Neural cell (in vitro differentiated cells): Measurements from ENCODE around the gene CYP4X1. TPM values are rescaled to one million over a fixed set of nuclear protein-coding genes. Genes with fewer than 3 reads are reported as not detected.
"Not testable (repeated sequence)": the region's sequence is repeated elsewhere in the genome, so short reads cannot be mapped to it uniquely, and the experiment has no call there.

Source experiments
- H2AFZ ChIP-seq: fragments of 200-600, 300-800 bp; sonication (generic), shearing (Covaris generic); 2 replicates; pipeline ENCODE4 v1.6.0; 2014; ENCODE audit warnings: low read depth, mild to moderate bottlenecking, antibody characterized with exemption, low read length, moderate library complexity
- H3F3A ChIP-seq: fragments of 200-600 bp; shearing (Covaris generic); 2 replicates; pipeline ENCODE4 v1.6.1; 2016; ENCODE audit warnings: mild to moderate bottlenecking, moderate library complexity, mixed read lengths, antibody characterized with exemption, low read length; ENCODE audit not compliant: insufficient read depth, poor library complexity, severe bottlenecking
- H3K27ac ChIP-seq: fragments of 200-600, 300-800 bp; sonication (generic), shearing (Covaris generic); 2 replicates; pipeline ENCODE4 v1.5.1; 2014; ENCODE audit warnings: mild to moderate bottlenecking, low read length, moderate library complexity
- H3K27me3 ChIP-seq: fragments of 300-800, 200-600 bp; sonication (generic), shearing (Covaris generic); 2 replicates; pipeline ENCODE4 v1.6.0; 2014; ENCODE audit warnings: mild to moderate bottlenecking, low read depth, low read length, moderate library complexity; ENCODE audit not compliant: insufficient read depth
- H3K36me3 ChIP-seq: fragments of 300-800, 200-600 bp; sonication (generic), shearing (Covaris generic); 2 replicates; pipeline ENCODE4 v1.5.1; 2014; ENCODE audit warnings: mild to moderate bottlenecking, antibody characterized with exemption, low read length, moderate library complexity; ENCODE audit not compliant: insufficient read depth
- H3K4me2 ChIP-seq: fragments of 300-800, 200-600 bp; sonication (generic), shearing (Covaris generic); 2 replicates; pipeline ENCODE4 v1.6.0; 2014; ENCODE audit warnings: mild to moderate bottlenecking, low read length
- H3K4me3 ChIP-seq: fragments of 300-800, 200-600 bp; sonication (generic), shearing (Covaris generic); 2 replicates; pipeline ENCODE4 v1.5.1; 2014; ENCODE audit warnings: mild to moderate bottlenecking, low read length, moderate library complexity
- H3K79me2 ChIP-seq: fragments of 200-600 bp; shearing (Covaris generic); replicated peaks from 2 replicates; pipeline ENCODE4 v1.6.0; 2014; ENCODE audit warnings: mild to moderate bottlenecking, low read length, moderate library complexity; ENCODE audit not compliant: insufficient read depth
- H3K9ac ChIP-seq: fragments of 300-800, 200-600 bp; sonication (generic), shearing (Covaris generic); 2 replicates; pipeline ENCODE4 v1.6.1; 2016; ENCODE audit warnings: mild to moderate bottlenecking, low read length, mixed read lengths
- H3K9me2 ChIP-seq: fragments of 200-600 bp; shearing (Covaris generic); 2 replicates; pipeline ENCODE4 v1.6.1; 2016; ENCODE audit warnings: mild to moderate bottlenecking, low read length, mixed read lengths; ENCODE audit not compliant: insufficient read depth
- H3K9me3 ChIP-seq: fragments of 200-600, 300-800 bp; sonication (generic), shearing (Covaris generic); 2 replicates; pipeline ENCODE4 v1.6.1; 2016; ENCODE audit warnings: mild to moderate bottlenecking, mixed run types, low read length, moderate library complexity, mixed read lengths
- H4K20me1 ChIP-seq: fragments of 200-600 bp; shearing (Covaris generic); 2 replicates; pipeline ENCODE4 v1.6.1; 2016; ENCODE audit warnings: mild to moderate bottlenecking, mixed run types; ENCODE audit not compliant: insufficient read depth
- EP300 ChIP-seq: fragments of 450-650 bp; conservative IDR thresholded peaks from 2 replicates; pipeline ENCODE4 v1.6.1; 2014; ENCODE audit warnings: antibody characterized with exemption, mild to moderate bottlenecking, moderate library complexity; ENCODE audit not compliant: poor library complexity, severe bottlenecking
- EZH2 ChIP-seq: fragments of 200-600, 300-800 bp; shearing (Covaris generic), sonication (generic); IDR thresholded peaks from 2 replicates; pipeline ENCODE4 v1.6.1; 2014; ENCODE audit warnings: antibody characterized with exemption, low read length, borderline replicate concordance, mild to moderate bottlenecking; ENCODE audit not compliant: insufficient read depth, poor library complexity, severe bottlenecking
- MXI1 ChIP-seq: fragments of 450-650 bp; conservative IDR thresholded peaks from 2 replicates; pipeline ENCODE4 v1.6.1; 2014; ENCODE audit warnings: antibody characterized with exemption, mild to moderate bottlenecking; ENCODE audit not compliant: poor library complexity, severe bottlenecking
- POLR2AphosphoS5 ChIP-seq: IDR thresholded peaks from 2 replicates; pipeline ENCODE4 v1.6.1; 2012
- RAD21 ChIP-seq: fragments of 450-650 bp; conservative IDR thresholded peaks from 2 replicates; pipeline ENCODE4 v1.6.1; 2014; ENCODE audit warnings: antibody characterized with exemption, mild to moderate bottlenecking, moderate library complexity
- SMC3 ChIP-seq: fragments of 450-650 bp; conservative IDR thresholded peaks from 2 replicates; pipeline ENCODE4 v1.6.1; 2014; ENCODE audit warnings: antibody characterized with exemption, mild to moderate bottlenecking, moderate library complexity; ENCODE audit not compliant: poor library complexity
- TAF1 ChIP-seq: IDR thresholded peaks from 2 replicates; pipeline ENCODE4 v1.6.1; 2012; ENCODE audit warnings: low read depth
- polyA plus RNA-seq: library from polyadenylated mRNA; depleted of rRNA; stranded (reverse); fragments of >200 nt; gene quantifications from 2 replicates; pipeline ENCODE4 v1.2.3, GENCODE V29; 2014
- TF ChIP-seq, protein P1 (sequence below): fragments of 450-650 bp; IDR thresholded peaks from 2 replicates; pipeline ENCODE4 v1.5.1; 2014; ENCODE audit warnings: antibody characterized with exemption, mild to moderate bottlenecking, moderate library complexity; ENCODE audit not compliant: poor library complexity, severe bottlenecking

CYP4X1 gene
- polyA plus RNA-seq, 1 donor from 2014 or later: 20.7 TPM

- Histone ChIP-seq H4K20me1 (no peaks in the 10 kb centered on the region), H3K36me3 (no peaks in the 10 kb centered on the region), H3F3A (no peaks in the 10 kb centered on the region), H3K79me2 (no peaks in the 10 kb centered on the region), H3K4me2 (no peak overlapping the region), H3K27me3 (no peaks in the 10 kb centered on the region), H3K9me2 (no peaks in the 10 kb centered on the region), H3K27ac (no peak overlapping the region), H3K9me3 (no peaks in the 10 kb centered on the region), H2AFZ (no peak overlapping the region), H3K9ac (no peak overlapping the region), H3K4me3 (no peak overlapping the region)
- TF ChIP-seq EZH2 (no peak), SMC3 (no peak), TAF1 (no peak), EP300 (no peak), RAD21 (no peak), POLR2AphosphoS5 (no peak), MXI1 (no peak)
- TF ChIP-seq, protein P1, sequence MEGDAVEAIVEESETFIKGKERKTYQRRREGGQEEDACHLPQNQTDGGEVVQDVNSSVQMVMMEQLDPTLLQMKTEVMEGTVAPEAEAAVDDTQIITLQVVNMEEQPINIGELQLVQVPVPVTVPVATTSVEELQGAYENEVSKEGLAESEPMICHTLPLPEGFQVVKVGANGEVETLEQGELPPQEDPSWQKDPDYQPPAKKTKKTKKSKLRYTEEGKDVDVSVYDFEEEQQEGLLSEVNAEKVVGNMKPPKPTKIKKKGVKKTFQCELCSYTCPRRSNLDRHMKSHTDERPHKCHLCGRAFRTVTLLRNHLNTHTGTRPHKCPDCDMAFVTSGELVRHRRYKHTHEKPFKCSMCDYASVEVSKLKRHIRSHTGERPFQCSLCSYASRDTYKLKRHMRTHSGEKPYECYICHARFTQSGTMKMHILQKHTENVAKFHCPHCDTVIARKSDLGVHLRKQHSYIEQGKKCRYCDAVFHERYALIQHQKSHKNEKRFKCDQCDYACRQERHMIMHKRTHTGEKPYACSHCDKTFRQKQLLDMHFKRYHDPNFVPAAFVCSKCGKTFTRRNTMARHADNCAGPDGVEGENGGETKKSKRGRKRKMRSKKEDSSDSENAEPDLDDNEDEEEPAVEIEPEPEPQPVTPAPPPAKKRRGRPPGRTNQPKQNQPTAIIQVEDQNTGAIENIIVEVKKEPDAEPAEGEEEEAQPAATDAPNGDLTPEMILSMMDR: no peak
Measured at GRCh38 chr1:46983830-46984586, 39.5 kb upstream of the CYP4X1 start.

GRCh38 chr1:46990541-46990940, 32.9 kb upstream of the CYP4X1 start:
- H4K20me1 ChIP-seq, H3K4me2 ChIP-seq, H3K79me2 ChIP-seq, H3K9me3 ChIP-seq, H3K27me3 ChIP-seq, H3K9ac ChIP-seq, H3K4me3 ChIP-seq, H2AFZ ChIP-seq, H3F3A ChIP-seq, H3K9me2 ChIP-seq, H3K36me3 ChIP-seq, H3K27ac ChIP-seq: not testable (repeated sequence)

DNA sequence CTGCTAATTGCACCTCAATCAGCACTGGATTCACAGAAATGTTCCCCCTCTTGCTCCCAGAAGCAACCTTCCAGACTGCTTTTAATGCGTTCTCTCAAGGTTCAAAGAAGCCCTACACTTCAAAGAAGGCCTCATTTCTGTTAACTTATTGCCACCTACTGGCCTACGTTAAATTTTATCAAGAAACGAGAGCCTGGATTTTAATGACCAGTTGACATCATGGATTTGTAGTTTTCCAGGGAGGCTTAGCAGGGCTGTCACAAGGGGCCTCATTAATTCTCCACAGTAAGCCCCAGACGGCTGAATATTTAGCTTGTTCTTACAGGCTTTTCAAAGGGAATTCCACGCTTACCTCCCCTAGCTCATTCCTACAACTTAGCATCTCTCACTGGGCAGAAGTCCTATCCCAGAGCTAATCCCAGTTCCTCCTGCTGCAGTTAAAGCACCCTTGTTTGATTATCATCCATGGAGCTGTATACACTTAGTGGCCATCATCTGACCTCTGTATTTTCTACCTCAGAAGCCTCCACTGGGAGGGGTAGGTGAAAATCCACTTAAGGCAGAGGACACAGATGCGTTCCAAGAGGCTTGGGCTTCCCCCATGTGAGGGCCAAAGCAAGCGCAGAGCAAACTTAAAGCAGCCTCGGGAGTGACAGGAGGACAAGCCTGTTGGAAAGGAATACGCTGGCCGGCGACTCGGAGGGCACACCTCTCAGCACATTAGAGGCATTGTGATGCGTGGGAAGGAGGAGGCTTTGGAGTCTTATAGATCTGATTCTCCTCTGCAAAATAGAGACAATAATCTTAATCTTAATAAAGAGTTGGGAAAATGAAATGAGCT, 32.2 kb upstream of the CYP4X1 start:
- no peak overlapping the region for H3K4me2 ChIP-seq
- H3K36me3 ChIP-seq: no peaks in the 10 kb centered on the region
- H3K27ac ChIP-seq: no peak overlapping the region
- TF ChIP-seq, protein P1: peak; percentile 26
- TF ChIP-seq RAD21 (peak; percentile 43), EZH2 (no peak)
- no peaks in the 10 kb centered on the region for H3K27me3 ChIP-seq
- H3K9me2 ChIP-seq: no peaks in the 10 kb centered on the region
- no peaks in the 10 kb centered on the region for H3K79me2 ChIP-seq
- no peaks in the 10 kb centered on the region for H3K9me3 ChIP-seq
- H3F3A ChIP-seq: no peaks in the 10 kb centered on the region
- no peak overlapping the region for H3K9ac ChIP-seq
- no peaks in the 10 kb centered on the region for H4K20me1 ChIP-seq
- H3K4me3 ChIP-seq: no peak overlapping the region
- H2AFZ ChIP-seq: no peak overlapping the region
